AG04450 (cell line): ENCODE data around the gene PET100. TPM values are rescaled to one million over a fixed set of nuclear protein-coding genes. Genes with fewer than 3 reads are reported as not detected.

ENCODE experiments used
- CTCF ChIA-PET: fragments of 300-600, 350-600 bp; formaldehyde crosslinking; extraction: SDS; loops from one replicate; lab custom pipeline; 2022; ENCODE audit warnings: antibody characterized with exemption, inconsistent platforms; lab: Charles Lee
- POLR2A ChIA-PET: fragments of 350-600 bp; formaldehyde crosslinking; extraction: SDS; loops from one replicate; lab custom pipeline; 2021; ENCODE audit warnings: antibody characterized with exemption, inconsistent platforms; lab: Yijun Ruan, JAX
- DNase-seq: peaks from one replicate; pipeline ENCODE4 v3.0.0-alpha.2; 2011; ENCODE audit warnings: low read depth, low spot score
- H3K27ac ChIP-seq: one replicate; pipeline ENCODE4 v1.5.1; 2012; ENCODE audit warnings: low read depth, low read length, control low read depth
- H3K27me3 ChIP-seq: one replicate; pipeline ENCODE4 v1.6.0; 2012; ENCODE audit warnings: low read length; ENCODE audit not compliant: control insufficient read depth, insufficient read depth
- H3K4me3 ChIP-seq: 2 replicates; pipeline ENCODE4 v1.5.1; 2011; ENCODE audit warnings: mild to moderate bottlenecking, low read depth, low read length, control low read depth
- H3K9me3 ChIP-seq: 2 replicates; pipeline ENCODE4 v1.5.1; 2012; ENCODE audit warnings: low read length; ENCODE audit not compliant: control insufficient read depth, insufficient read depth
- CTCF ChIP-seq: IDR thresholded peaks from 2 replicates; pipeline ENCODE4 v1.5.1; 2011; ENCODE audit warnings: low read depth, low read length, control low read depth, inconsistent platforms
- polyA plus RNA-seq: library from polyadenylated mRNA; depleted of rRNA; stranded (reverse); fragments of >200 nt; gene quantifications from 2 replicates; pipeline ENCODE4 v1.2.3, GENCODE V29; 2011

Gene PET100
- polyA plus RNA-seq, 1 experiment = 46.7 TPM

DNA sequence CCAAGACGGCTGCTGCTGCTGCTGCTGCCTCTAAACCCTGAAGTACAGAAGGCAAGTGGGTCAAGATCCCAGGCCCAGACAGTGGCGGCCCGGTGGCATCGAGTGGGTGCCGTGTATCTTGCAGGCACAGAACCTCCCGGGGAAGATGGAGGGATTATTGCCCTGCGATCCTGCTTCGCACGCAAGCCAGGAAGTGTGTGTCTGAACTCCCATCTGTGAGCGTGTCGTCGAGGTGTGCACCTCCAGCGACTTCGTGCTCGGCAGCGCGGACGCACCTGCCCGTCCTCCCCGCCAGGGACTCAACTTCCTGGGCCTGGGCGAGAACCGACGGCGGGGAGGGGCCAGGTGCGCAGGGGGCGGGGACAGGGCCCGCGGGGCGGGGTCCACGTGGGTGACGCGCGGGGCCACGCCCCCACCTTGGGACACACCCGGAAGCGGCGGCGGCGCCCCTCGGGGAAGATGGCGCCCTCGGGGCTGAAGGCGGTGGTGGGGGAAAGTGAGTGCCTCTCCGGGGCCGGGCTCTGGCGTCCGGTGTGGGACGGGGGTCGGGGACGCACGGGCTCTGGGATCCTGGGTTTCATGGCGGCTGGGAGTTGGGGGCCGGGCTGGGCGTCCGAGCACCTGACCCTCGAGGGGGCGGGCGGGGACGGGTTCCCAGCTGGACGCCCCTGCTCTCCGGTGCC, 7.2 kb downstream of the PET100 start, which contains the start of gene STXBP2:
TSS of gene STXBP2 (plus strand) at position 420 of the 683 bp plus-strand sequence. CDS start at position 460, 40 bp downstream.
- DNase-seq = no peak
- H3K9me3 ChIP-seq = peaks cover 6% of the 10 kb centered on the region; the same call in 1 of the 2 replicates
- CTCF ChIA-PET = no interaction called here
- H3K27ac ChIP-seq = no peak within 1 kb of the TSS
- TF ChIP-seq CTCF = no peak
- H3K27me3 ChIP-seq = peaks cover 6% of the 10 kb centered on the region
- H3K4me3 ChIP-seq = peak within 1 kb of the TSS; percentile 32
- POLR2A ChIA-PET = no interaction called here

DNA sequence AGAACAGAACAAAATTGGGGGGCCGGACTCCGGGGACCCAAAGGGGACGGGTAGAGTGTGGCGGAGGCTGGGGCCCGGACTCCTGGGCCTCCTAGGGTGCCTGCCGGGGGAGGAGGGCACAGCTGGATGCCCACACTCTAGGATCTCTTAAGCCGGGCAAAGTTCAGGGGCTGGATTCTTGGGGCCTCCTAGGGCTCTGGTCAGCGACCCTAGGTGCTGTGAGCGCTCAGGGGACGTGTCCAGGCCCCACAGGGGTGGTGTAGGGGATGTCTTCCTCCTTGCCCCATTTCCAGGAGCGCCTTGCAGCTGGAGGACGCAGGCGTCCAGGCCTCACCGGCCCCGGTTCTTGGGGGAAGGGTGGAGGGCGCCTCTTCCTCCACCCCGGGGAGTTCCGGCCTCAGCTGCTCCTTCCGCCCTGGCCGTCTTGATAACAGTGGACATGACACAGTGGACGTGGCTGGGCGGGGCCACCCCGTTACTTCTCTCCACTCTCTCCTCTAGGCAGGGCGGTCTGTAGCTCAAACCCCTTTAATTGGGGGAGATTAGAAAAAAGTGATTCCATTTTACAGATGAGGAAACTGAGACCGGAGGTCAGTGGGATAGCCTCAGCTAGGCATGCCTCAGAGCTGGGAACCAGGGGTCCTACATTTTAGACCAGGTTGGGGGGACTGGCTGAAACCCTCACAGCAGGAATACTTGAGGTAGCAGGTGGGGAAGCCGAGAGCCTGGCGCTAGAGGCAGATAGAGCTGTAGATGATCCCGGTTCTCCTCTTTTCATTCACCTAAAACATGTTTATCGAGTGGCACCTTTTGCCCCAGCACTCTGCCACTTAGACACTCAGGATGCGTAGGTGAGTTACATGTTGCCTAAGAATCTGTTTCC, 8.0 kb downstream of the PET100 start:
- peak overlapping the region; percentile 32 for H3K4me3 ChIP-seq
- no peak for TF ChIP-seq CTCF
- POLR2A ChIA-PET = interaction anchor here (1.0 kb wide), 1 partner anchor 8 kb away, joined by 3 read pairs; the partner anchor contains the start of genes PET100 and XAB2
- H3K27ac ChIP-seq = no peak overlapping the region
- H3K9me3 ChIP-seq = peaks cover 6% of the 10 kb centered on the region; the same call in 1 of the 2 replicates
- DNase-seq = no peak
- H3K27me3 ChIP-seq = peaks cover 6% of the 10 kb centered on the region
- CTCF ChIA-PET = interaction anchor here (1.2 kb wide), 1 partner anchor 43 kb away, joined by 3 read pairs; the partner anchor contains the start of gene TRAPPC5

- ChIA-PET CTCF (interaction anchor here (0.8 kb wide), 1 partner anchor 13 kb away, joined by 3 read pairs; no protein-coding TSS in a partner anchor), POLR2A (interaction anchor here (0.6 to 1.0 kb wide), 2 partner anchors 9 to 518 kb away, joined by 3 to 6 read pairs; partner anchors contain the start of genes PET100 and XAB2)
- TF ChIP-seq CTCF = no peak
- H3K27ac ChIP-seq = no peak overlapping the region
- no peak for DNase-seq
- H3K9me3 ChIP-seq = peaks cover 11% of the 10 kb centered on the region; the same call in 1 of the 2 replicates
- H3K4me3 ChIP-seq = no peak overlapping the region
- H3K27me3 ChIP-seq = peaks cover 6% of the 10 kb centered on the region
These were observed 9.3 kb downstream of the PET100 start for GRCh38 chr19:7638802-7639465.

DNA sequence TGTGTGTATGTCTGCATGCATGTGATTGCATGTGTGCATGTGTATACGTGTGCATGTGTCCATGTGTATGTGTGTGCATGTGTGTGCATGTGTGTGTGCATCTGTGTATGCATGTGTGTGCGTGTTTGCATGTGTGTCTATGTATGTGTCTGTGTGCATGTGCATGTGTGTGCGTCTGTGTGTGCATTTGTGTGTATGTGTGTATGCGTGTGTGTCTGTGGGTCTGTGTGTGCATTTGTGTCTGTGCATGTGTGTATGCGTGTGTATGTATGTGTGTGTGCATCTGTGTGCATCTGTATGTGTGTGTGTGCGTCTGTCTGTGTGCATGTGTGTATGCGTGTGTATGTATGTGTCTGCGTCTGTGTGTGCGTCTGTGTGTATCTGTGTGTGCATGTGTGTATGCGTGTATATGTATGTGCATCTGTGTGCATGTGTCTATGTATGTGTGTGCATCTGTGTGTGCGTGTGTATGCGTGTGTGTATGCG, 10.3 kb downstream of the PET100 start:
- DNase-seq = no peak
- TF ChIP-seq CTCF = no peak
- Histone ChIP-seq H3K27ac (no peak overlapping the region), H3K27me3 (peaks cover 6% of the 10 kb centered on the region), H3K9me3 (peaks cover 19% of the 10 kb centered on the region; the same call in 1 of the 2 replicates), H3K4me3 (no peak overlapping the region)
- CTCF ChIA-PET = no interaction called here
- POLR2A ChIA-PET = no interaction called here
